PC-9 (cell line): ENCODE measurements around the gene GALNT9. TPM values are rescaled to one million over a fixed set of nuclear protein-coding genes. Genes with fewer than 3 reads are reported as not detected.

ENCODE experiments used
- BruUV-seq: library from RNA; stranded (reverse); fragments of 400-500 nt; replicated peaks from 2 replicates; lab custom pipeline; 2021; lab: Mats Ljungman, UMichigan
- CTCF ChIA-PET: fragments of 300-600 bp; sonication (Branson Sonifier 250); formaldehyde crosslinking; loops from one replicate; lab custom pipeline; 2022; ENCODE audit warnings: antibody characterized with exemption; lab: Charles Lee
- POLR2A ChIA-PET: fragments of 300-600 bp; sonication (Branson Sonifier 250); formaldehyde crosslinking; loops from one replicate; lab custom pipeline; 2022; ENCODE audit warnings: antibody characterized with exemption; ENCODE audit not compliant: unreplicated experiment; lab: Charles Lee
- DNase-seq, 2 experiments: peaks; one replicate each; pipeline versions ENCODE4 v3.0.0 to v3.0.0-alpha.2; 2015 to 2022; ENCODE audit warnings: mixed read lengths in 1 of 2
- H2AFZ ChIP-seq: fragments of 200-600 bp; sonication (generic); 2 replicates; pipeline ENCODE4 v1.8.1; 2017; ENCODE audit warnings: antibody characterized with exemption
- H3F3A ChIP-seq: fragments of 200-600 bp; sonication (generic); 2 replicates; pipeline ENCODE4 v1.8.1; 2017; ENCODE audit warnings: antibody characterized with exemption, mild to moderate bottlenecking, low read depth; ENCODE audit not compliant: insufficient read depth
- H3K27ac ChIP-seq: fragments of 200-600 bp; sonication (generic); 2 replicates; pipeline ENCODE4 v1.6.1; 2016; ENCODE audit warnings: mixed run types
- H3K27me3 ChIP-seq: fragments of 200-600 bp; sonication (generic); 2 replicates; pipeline ENCODE4 v1.6.1; 2016; ENCODE audit warnings: low read depth, mixed run types; ENCODE audit not compliant: insufficient read depth
- H3K36me3 ChIP-seq: fragments of 200-600 bp; sonication (generic); 2 replicates; pipeline ENCODE4 v1.6.1; 2016; ENCODE audit warnings: low read depth, mixed run types
- H3K4me1 ChIP-seq: fragments of 200-600 bp; sonication (generic); replicated peaks from 2 replicates; pipeline ENCODE4 v1.6.1; 2016; ENCODE audit warnings: mixed run types; ENCODE audit not compliant: insufficient read depth
- H3K4me2 ChIP-seq: fragments of 200-600 bp; sonication (generic); 2 replicates; pipeline ENCODE4 v1.6.1; 2017; ENCODE audit warnings: mixed run types
- H3K4me3 ChIP-seq: fragments of 200-600 bp; sonication (generic); 2 replicates; pipeline ENCODE4 v1.6.1; 2016; ENCODE audit warnings: mixed run types
- H3K79me2 ChIP-seq: fragments of 200-600 bp; sonication (generic); 2 replicates; pipeline ENCODE4 v1.6.1; 2017; ENCODE audit warnings: low read depth, mixed run types
- H3K9me2 ChIP-seq: fragments of 200-600 bp; sonication (generic); 2 replicates; pipeline ENCODE4 v1.8.1; 2017; ENCODE audit warnings: mild to moderate bottlenecking; ENCODE audit not compliant: insufficient read depth
- H3K9me3 ChIP-seq: fragments of 200-600 bp; sonication (generic); 2 replicates; pipeline ENCODE4 v1.8.1; 2016; ENCODE audit warnings: low read depth; ENCODE audit not compliant: insufficient read depth
- H4K20me1 ChIP-seq: fragments of 200-600 bp; sonication (generic); 2 replicates; pipeline ENCODE4 v1.8.1; 2017; ENCODE audit not compliant: insufficient read depth
- CTCF ChIP-seq: fragments of 200-600 bp; sonication (generic); conservative IDR thresholded peaks from 2 replicates; pipeline ENCODE4 v1.6.1; 2017; ENCODE audit warnings: mixed run types, antibody characterized with exemption, mild to moderate bottlenecking, moderate library complexity
- EZH2 ChIP-seq: fragments of 200-600 bp; sonication (generic); IDR thresholded peaks from 2 replicates; pipeline ENCODE4 v1.8.0; 2017; ENCODE audit warnings: antibody characterized with exemption, low read depth
- intact Hi-C: fragments of 100-400 bp; cut with micrococcal nuclease; formaldehyde crosslinking; loops from one replicate; pipeline ENCODE4 v1.10.0; 2022; ENCODE audit not compliant: unreplicated experiment
- total RNA-seq: library from RNA; stranded (reverse); gene quantifications from 2 replicates; pipeline ENCODE4 v1.2.3, GENCODE V29; 2021

GALNT9 gene
- total RNA-seq, 1 experiment from 2014 or later = 11.2 TPM

GRCh38 chr12:132260721-132261120 is 68.7 kb downstream of the GALNT9 start:
- no peak overlapping the region for H3K27ac ChIP-seq
- no peak overlapping the region for H3K4me2 ChIP-seq
- TF ChIP-seq CTCF = no peak
- no peak for TF ChIP-seq EZH2
- no peak overlapping the region for H3K4me3 ChIP-seq
- no peaks in the 10 kb centered on the region for H3F3A ChIP-seq
- no peaks in the 10 kb centered on the region for H3K36me3 ChIP-seq
- no TSS peak for BruUV-seq
- H3K9me2 ChIP-seq = no peaks in the 10 kb centered on the region
- intact Hi-C loops = no loop called here
- no peak overlapping the region for H2AFZ ChIP-seq
- no peak for DNase-seq
- no peaks in the 10 kb centered on the region for H4K20me1 ChIP-seq
- ChIA-PET POLR2A (no interaction called here), CTCF (interaction anchor here (0.6 kb wide), 1 partner anchor 671 kb away, joined by 3 read pairs; no protein-coding TSS in a partner anchor)
- no peaks in the 10 kb centered on the region for H3K9me3 ChIP-seq
- H3K27me3 ChIP-seq = peaks cover 96% of the 10 kb centered on the region
- H3K4me1 ChIP-seq = no peaks in the 10 kb centered on the region
- no peaks in the 10 kb centered on the region for H3K79me2 ChIP-seq

GRCh38 chr12:132259872-132260695 is 69.3 kb downstream of the GALNT9 start:
- intact Hi-C loops = no loop called here
- POLR2A ChIA-PET = no interaction called here

GRCh38 chr12:132259364-132259871 is 70.0 kb downstream of the GALNT9 start:
- H3K27me3 ChIP-seq = peaks cover 96% of the 10 kb centered on the region
- H3K9me2 ChIP-seq = no peaks in the 10 kb centered on the region
- no TSS peak for BruUV-seq
- POLR2A ChIA-PET = no interaction called here
- DNase-seq = no peak
- H3K79me2 ChIP-seq = no peaks in the 10 kb centered on the region
- no peaks in the 10 kb centered on the region for H4K20me1 ChIP-seq
- H3K4me2 ChIP-seq = no peak overlapping the region
- no peak overlapping the region for H3K27ac ChIP-seq
- H2AFZ ChIP-seq = no peak overlapping the region
- no peak overlapping the region for H3K4me3 ChIP-seq
- no peaks in the 10 kb centered on the region for H3F3A ChIP-seq
- no peak for TF ChIP-seq CTCF
- TF ChIP-seq EZH2 = no peak
- intact Hi-C loops = no loop called here
- H3K9me3 ChIP-seq = no peaks in the 10 kb centered on the region
- H3K36me3 ChIP-seq = no peaks in the 10 kb centered on the region
- CTCF ChIA-PET = no interaction called here
- H3K4me1 ChIP-seq = no peaks in the 10 kb centered on the region

More at GRCh38 chr12:132259872-132260695, 69.3 kb downstream of the GALNT9 start:
- H3K9me3 ChIP-seq = no peaks in the 10 kb centered on the region
- no peaks in the 10 kb centered on the region for H3K36me3 ChIP-seq
- no peaks in the 10 kb centered on the region for H3K9me2 ChIP-seq
- no peak for TF ChIP-seq EZH2
- no peak for TF ChIP-seq CTCF
- no peak overlapping the region for H2AFZ ChIP-seq
- CTCF ChIA-PET = interaction anchor here (0.6 kb wide), 1 partner anchor 670 kb away, joined by 3 read pairs; no protein-coding TSS in a partner anchor
- no peaks in the 10 kb centered on the region for H3K4me1 ChIP-seq
- no peaks in the 10 kb centered on the region for H3F3A ChIP-seq
- no TSS peak for BruUV-seq
- no peak for DNase-seq
- H4K20me1 ChIP-seq = no peaks in the 10 kb centered on the region
- no peak overlapping the region for H3K4me2 ChIP-seq
- H3K27ac ChIP-seq = no peak overlapping the region
- H3K27me3 ChIP-seq = peaks cover 96% of the 10 kb centered on the region
- H3K79me2 ChIP-seq = no peaks in the 10 kb centered on the region
- H3K4me3 ChIP-seq = no peak overlapping the region
